GM18507 (cell line): ENCODE results near the gene EFNA4.

Source experiments
- DNase-seq: peaks from one replicate; pipeline ENCODE4 v3.0.0; 2011; ENCODE audit warnings: low read depth; ENCODE audit not compliant: insufficient read length; ENCODE audit errors: extremely low spot score
- FAIRE-seq: peaks from 2 replicates; lab custom pipeline; 2011; peaks lifted over from hg19 to GRCh38; lab: Jason Lieb, UNC

EFNA4 gene

DNA sequence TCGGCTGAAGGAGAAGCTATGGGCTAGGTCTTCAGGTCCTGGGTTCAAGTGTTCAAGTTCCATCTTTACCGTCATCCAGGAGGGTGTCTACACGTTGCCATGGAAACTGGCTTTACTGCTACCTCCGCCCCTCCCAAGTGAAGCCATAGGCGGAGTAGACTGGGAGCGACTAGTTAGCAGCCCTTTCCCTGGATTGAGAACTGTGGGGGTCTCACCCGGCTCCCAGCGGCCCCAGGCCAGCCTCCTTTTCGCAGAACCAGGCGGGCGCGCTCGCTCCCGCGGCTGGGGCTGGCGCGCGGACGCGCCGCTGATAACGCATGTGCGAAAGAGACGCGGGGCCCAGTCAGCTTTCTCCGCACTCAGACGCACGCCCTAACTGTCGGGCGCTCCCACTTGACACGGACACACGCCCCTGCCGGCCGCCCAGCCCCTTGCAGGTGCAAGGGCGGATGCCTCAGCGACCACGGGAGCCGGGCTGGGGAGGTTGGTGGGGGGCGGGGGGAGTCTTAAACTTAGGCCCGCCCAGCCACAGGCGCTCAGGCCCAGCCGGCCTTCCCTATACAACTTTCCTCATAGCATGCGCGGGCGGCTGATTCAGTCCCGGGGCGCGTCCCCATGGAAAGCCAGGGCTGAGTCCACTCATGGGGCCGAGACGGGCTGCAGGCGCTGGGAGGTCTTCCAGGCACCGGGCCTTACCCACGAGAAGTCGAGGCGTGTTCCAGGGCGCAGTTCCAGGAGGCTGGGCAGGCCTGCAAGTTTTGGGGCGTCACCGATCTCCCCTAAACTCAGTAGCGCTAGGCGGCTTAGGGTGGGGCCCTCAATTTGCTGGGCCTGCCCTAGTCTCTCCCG lies 7.4 kb downstream of the EFNA4 start:
- DNase-seq (no peak), FAIRE-seq (peak; percentile 49)

DNA sequence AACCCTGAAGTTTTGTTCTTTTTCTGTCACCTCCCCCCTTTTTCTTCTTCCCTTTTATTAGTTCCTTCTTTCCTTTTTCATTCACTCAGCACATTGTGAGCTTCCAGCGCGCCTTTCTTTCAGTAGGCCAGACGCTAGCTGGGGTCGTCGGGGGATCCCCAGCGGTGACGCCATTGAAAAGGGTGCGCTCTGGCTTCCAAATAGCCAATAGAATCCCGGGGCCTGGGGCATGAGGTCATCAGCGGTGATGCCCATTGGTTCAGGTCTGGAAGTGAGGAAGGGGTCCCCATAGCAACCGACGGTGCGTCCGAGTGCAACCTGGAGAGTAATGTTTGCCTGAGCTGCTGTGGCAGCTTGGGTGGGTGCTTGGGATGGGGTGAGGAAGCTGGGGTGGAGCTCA lies 8.2 kb downstream of the EFNA4 start:
- no peak for FAIRE-seq
- DNase-seq = no peak

DNA sequence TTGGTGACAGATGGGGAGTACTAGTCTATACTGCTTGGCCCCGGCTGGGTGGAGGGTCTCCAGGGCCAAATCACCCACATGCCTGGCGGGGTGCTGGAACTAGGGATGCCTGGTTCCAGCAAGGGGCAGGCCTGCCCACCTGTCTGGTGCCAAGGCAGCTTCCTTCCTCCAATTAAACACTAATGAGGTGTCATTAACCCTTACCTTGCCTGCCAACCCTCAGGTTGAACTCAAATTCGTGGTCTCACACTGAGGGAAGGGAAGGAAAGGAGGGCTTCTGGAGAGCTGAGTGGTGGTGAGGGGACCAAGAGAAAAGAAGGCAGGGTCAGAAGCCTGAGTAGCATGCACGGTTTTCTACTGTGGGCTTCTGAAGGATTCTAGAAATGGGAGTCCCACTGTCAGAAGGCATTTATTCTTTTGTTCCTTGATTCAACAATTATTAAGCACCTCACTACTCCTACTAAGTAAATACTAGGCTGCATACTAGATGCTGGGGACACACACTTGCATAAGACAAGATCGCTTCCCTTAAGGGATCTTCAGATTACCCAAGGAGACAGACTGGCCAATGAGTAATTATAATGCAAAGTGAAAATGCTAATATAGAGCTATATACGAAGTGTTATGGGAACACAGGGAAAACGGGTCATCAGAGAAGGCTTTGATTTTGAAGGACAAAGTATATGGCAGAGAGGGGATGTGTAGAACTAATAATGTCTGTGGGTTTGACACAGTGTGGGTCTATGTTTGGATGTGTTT lies 9.2 kb downstream of the EFNA4 start:
- FAIRE-seq = no peak
- no peak for DNase-seq

DNA sequence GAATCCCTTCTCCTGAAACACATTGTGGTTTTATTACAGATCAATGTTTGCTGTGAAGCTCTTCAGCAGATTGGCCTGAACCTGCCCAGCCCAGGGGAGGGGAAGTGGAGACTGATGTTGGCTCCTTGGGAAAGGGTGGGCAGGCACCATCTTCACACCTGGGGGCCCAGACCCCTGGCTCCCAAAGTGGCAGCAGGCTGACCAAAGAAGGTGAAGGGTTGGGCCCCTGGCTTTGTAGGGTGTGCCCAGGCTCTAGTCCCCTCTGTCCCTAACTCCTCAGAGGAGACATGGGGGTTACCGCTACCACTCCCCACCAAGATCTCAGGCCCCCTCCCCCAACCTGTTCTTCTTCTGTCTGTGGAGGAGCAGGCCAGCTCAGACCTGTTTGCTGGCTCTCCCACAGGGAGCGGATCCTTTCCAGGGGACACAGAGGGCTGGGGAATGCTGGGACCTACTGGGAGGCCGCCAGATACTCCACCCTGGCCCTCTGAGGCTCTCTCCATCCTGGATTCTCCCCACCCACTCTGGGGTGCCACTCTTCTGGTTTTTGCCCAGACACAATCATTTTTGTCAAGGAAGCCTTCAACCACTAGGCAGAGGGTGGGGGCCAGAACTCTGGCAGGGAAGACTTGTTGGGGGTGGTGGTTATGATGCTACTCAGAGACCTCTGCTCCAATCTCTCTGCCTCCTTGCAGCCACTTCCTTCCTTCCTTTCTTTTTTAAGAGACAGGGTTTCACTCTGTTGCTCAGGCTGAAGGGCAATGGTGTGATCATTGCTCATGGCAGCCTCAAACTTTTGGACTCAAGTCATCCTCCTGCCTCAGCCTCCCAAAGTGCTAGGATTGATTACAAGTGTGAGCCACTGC lies 10.1 kb downstream of the EFNA4 start:
- no peak for FAIRE-seq
- no peak for DNase-seq

DNA sequence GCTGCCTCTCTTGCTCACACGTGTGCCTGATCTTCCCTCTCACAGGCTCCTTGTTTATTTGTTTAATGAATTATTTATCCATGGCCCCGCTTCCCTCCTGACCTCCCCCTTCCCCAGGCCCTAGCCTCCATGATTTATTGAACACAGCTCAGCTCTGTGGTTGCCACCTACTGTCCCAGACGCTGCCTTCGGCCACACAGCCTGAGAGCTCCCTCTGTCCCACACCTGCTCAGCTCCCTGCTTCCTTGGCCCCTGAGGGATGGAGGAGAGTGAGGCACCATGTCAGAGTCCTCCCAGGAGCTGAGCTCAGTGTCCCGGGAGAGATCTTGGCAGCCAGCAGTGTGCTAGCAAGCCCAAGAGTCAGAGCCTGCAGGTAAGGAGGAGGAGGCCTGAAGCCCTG lies 12.0 kb downstream of the EFNA4 start:
- FAIRE-seq = no peak
- no peak for DNase-seq

DNA sequence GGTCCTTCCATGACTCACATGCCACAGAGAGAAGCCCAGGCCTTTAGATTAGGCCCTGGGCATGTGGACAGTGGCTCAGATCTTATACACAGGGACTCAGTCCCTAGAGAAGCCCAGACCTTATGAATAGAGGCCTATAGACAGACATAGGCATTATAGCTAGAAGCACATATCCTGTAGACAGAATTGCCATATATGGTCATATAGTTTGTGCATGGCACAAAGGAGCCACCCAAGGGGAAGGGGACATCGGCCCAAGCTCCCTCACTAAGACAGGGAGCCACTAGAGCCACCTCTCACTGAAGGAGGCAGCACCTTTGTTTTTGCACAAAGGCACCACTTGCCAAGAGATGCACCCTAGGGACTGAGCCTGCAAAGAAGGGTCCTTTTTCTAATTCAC lies 12.8 kb downstream of the EFNA4 start:
- DNase-seq (no peak), FAIRE-seq (no peak)

DNA sequence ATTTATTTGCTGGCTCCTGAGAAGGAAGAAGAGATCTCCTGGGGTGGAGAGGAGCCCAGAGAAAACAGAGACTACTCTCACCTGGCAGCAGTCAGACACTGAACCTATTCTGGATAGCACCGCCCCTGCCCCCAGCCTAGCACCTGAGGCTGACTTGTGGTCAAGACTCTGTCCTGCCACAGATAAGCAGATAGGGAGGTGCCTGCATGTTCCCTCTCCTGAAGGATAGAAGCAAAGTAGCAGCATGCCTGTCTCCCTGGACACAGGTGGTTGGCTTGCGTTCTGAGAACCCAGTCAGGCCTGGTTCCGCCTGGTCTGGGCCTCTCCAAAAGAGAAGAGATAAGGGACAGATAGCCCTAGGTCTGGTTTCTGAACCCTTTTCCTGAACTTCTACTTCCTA lies 13.8 kb downstream of the EFNA4 start:
- FAIRE-seq = no peak
- no peak for DNase-seq

DNA sequence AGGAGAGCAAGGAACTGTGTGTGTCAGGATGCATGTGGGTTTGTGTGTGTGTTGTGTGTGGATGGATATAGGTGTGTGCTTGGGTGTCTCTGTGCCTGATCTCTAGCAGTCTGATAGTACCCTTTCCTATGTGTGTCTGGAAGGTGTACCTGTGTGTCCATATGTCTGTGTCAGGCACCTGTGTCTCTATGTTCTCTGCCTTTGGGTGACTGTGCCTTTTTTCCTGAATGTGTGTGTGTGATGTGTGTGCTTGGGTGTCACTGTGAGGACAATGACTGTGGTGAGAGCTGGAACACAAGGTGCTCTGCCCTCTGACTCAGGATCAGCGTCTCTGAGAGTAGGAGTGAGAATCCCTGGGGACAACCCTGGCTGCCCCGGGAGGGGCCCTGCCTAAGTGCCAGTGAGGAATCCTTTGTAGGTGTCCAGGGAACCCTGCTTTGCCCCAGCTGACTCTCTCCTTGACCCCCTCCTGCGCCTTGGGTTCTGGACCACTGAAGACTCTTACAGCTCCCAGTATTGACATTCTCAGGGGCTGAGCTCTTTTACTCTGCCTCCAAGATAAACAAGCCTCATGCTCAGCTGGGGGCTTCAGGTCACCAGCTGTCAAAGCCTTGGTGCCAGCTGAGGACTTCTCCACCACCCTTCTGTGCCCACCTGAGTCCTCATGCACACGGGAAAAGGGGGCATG lies 14.4 kb downstream of the EFNA4 start:
- no peak for DNase-seq
- no peak for FAIRE-seq

DNA sequence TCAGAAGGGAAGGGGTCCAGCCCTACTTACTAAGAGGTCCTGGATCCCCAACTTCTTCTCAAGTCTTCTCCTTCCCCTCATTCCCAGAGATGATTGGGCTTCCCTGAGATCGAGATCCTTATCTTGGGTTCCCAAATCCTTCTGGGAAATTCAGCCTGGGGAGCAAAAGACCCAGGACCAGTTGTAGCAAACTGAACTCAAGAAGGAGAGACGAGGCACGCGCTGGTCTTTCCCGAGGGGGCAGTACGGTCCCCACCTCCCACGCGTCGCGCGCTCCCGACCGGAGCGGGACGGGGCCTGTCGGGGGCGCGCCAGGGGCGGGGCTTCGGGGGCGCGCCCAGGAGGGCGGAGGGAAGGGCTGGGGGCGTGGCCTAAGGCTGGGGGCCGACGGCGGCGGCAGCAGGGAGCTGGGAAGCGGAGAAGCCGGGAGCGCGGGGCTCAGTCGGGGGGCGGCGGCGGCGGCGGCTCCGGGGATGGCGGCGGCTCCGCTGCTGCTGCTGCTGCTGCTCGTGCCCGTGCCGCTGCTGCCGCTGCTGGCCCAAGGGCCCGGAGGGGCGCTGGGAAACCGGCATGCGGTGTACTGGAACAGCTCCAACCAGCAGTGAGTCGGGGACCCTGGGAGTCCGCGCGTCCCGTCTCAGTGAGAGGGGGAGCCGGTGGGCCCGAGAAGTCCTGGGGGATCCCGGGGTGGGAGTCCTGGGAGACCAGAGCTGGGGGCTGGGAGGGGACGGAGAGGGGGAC lies 15.1 kb downstream of the EFNA4 start, which contains the start of gene EFNA3:
TSS of gene EFNA3 (plus strand) at position 369 of the 741 bp plus-strand sequence. CDS start at position 474, 105 bp downstream.
- FAIRE-seq (peak; percentile 12), DNase-seq (peak; percentile 64)

DNA sequence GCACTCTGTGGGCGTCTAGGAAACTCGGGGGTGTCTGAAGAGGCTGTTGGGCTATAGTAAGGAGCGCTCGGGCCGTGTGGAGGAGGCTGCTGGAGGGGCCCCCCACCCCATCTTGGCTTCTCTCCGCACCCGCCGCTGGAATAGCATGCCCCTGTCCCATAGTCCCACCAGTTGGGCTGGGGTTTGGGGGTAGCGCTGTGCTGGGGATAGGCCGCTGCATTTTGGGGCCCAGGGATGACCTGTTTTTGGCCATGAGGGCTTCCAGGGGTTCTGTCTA lies 15.6 kb downstream of the EFNA4 start:
- no peak for FAIRE-seq
- DNase-seq = no peak

DNA sequence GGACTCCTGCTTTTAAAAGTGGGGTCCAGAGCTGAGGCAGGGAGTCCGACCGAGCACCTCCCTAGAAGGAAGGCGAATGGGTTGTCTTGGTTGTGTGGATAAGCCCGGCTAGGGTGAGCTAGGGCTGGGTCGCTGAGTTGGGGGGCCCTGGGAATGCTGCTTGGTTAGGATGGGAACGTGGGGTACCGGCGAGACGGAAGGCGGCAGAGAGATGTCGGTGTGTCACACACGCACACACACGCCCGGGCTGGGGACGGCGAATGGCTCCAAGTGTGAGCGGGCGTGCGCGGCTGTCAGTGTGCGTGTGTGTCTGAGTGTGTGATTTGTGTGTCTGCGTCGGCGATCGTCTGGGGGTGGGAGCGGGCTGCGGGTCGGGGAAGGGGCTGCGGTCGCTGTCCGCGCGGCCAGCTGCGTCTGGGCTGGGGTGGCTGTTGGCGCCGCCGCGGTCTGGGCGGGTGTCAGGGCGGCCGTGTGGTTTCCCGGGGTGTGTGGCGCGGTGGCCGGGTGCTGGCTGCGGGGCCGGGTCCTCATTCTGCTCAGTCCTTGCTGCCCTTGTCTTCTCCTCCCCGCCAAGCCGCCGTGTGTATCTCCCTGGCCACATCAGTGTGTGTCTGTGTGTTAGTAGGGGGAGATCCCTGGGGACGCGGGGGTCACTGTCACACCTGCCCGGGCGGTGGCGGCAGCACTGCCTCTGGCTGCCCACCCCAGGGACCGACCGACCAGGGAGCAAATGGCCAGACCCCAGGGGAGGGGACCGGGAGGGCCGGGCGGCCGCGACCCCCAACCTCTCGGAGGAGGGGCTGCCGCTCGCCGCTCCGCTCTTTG lies 16.2 kb downstream of the EFNA4 start:
- DNase-seq (no peak), FAIRE-seq (no peak)

DNA sequence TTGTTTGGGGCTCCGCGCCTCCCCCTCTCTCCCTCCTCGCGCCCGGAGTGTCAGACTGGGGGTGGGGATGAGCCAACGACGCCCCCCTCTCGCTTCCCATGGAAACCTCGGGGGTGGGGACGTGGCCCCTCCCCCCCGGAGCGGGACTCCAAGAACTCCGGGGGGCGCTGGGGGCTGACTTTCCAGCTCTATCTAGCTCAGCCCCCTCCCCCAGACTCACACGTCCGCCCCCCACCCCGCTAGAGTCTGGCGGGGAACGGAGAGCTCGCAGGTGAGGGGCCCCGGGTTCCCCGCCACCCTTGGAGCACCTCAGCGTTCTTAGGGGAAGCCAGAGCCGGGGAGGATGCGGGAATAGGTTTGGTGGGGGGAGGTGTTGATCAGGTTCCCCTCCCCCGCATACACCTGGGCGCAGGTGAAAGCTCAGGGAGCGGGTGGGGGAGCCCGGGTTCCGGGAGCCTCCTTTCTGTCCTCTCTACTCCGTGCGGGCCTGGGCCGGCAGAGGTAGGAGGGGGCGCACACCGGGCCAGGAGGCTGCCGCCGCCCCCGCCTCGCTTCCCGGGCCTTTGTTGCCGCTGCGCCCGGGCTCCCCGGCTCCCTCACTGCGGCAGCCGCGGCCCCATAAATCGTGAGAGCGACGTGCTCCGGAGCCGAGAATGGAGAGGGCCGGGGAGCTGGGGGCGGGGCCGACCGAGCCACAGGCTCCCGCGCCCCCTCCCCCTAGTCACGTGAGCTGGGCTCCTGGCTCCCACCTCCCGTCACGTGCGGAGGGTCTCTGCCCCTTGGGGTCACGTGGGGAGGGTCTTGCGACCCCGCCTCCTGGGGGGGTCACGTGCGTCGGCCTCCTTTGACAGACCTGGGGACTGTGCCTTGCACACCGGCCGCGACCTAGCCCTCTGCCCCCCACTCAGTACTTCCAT lies 17.0 kb downstream of the EFNA4 start:
- no peak for FAIRE-seq
- no peak for DNase-seq

DNA sequence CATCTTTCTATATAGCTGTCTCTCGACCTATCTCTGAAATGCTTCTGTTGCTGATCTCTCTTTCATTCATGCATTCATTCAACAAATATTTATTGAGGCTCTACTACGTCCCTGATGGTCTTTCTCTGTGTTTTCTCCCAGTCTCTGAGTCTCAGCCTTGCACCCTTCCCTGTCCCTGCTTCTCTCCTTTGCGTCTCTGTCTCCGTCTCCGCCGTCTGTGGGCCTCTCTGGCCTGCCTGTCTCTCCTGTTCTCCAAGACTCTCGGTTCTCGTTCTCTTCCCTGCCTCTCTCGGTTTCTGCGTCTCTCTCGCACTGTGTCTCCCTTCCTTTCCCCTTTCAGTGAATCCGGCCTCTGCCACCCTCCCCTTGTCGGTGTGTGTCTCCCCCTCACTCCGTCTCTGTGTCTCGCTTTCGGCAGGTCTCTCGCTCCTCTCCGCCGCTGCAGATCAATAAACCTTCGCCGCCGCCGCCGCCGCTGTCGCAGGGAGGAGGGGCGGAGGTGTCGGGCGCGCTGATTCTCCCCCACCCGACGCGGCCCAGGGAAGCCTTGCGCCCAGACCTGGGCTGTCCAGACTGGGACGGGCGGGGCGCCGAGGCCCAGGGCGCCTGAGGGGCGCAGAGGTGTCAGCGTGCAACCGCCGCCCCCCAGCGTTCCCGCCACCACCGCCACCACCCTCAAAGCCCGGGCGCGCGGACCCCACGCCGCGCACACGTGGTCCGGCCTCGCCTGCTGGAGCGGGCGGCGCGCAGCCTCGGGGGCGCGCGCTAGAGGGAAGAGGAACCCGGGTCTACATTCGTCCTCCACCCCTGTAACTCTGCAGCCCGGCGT lies 18.1 kb downstream of the EFNA4 start:
- DNase-seq (no peak), FAIRE-seq (no peak)

DNA sequence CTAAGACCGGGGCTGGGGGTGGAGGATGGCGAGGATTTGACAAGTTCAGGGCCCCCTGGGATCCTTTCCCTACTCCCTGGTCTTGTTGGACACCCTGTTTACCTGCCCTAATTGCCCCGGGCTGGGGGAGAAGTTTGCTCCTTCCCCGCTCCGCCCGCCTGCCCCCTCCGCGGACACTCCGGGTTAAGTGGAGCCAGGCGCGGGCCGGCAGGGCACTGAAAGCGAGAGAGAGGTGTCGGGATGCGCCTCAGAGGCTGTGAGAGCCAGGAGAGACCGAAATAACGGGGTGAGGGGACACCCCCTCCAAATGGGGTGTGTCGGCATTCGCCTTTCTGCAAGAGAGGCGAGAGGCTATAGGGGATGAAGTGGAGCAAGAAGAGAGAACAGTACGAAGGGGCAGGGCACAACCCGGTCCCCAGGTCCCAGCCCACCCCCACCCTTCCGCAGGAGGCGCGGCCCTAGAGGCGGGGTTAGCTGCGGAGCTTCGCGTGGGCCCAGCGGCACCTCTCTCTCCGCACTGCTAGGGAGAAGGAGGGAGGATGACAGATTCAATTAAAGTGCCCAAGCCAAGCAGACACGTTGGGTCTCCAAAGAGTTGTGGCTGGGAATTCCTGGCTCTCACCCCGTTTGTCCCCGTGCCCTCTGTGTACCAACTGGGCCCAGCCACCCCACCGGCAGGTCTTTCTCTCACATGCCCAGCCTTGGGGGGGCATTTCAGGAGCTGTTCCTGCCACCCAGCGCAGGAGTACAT lies 18.9 kb downstream of the EFNA4 start:
- FAIRE-seq (no peak), DNase-seq (no peak)

DNA sequence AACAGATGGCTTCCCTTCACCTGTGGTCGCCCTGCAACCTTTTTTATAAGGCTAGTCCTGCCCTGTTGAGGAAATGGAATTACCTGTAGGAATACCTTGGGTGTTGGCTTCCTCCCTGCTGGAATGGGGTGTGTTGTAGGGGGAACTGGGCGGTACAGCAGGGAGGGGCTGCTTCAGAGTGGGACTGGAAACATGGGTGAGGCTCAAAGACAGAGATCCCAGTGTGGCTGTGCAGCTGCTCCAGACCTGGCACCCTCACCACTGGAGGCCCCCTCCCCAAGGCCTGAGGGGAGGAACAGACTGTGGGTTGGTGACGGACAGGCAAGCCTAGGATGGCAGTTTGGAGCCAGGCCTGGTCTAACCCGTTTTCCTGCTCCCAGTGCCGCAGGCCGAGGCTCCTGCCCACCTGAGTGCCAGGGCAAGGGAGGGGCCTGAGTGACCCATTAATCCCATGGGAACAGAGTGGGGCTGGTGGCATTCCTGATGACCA lies 19.6 kb downstream of the EFNA4 start:
- no peak for FAIRE-seq
- DNase-seq = no peak
